Measurements from ENCODE around the gene CEP170B. TPM values are rescaled to one million over a fixed set of nuclear protein-coding genes. Genes with fewer than 3 reads are reported as not detected.

CEP170B gene
- total and polyA plus RNA-seq, 2 donors (not counting 1 experiment from before 2014, with no cell fraction given): 0.16 to 0.59 TPM

DNA sequence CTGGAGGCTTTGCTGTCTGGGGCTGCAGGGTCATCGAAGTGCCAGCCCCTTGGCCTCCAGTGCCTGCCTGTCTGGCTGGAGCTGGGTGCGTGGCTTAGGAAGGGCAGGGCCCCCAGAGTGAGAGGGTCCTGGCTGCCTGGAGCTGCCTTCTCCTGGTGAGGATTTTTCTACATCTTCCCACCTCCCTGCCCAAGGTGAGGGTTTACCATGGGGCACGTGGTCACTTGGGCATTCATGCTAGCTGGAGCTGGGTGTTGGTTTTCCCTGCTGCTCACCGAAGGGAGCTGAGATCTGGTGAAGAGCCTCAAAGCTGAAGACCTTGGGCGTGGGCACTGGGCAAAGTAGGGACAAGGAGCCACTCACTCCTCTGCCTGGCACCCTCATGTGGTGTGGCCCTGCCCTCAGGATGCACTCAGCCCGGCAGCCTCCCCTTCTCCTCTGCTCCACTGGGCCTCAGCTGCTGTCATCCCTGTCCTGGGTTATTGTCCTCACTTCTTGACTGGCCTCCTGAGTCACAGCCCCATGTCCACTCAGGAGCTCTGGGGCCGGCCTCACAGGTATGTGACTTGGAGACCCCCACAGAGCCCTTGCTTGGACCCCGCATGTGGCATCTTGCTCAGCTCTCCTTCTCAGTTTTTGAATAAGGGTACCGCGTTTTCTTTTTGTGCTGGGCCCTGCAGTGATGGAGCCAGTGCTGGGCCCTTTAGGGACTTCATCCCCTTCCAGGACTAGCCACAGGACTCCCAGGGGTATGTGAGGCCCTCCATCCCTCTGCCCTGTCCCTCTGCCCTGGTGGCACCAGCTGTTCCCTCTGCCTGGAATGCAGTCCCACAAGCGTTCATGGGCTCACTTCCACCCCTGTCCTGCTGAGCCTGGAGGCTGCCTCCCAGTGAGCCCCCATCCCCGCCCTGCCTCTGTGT is 1.6 kb downstream of the CEP170B start:
- H3K27me3 ChIP-seq (replicated peaks in 1 of 4; ENCODE audit: control extremely low read depth in 1 of 4, control insufficient read depth in 3 of 4, insufficient read depth in 4 of 4, low read length in 3 of 4): peaks cover 0 to 63% (median 28%) of the 10 kb centered on the region in 4 experiments
- no peaks in the 10 kb centered on the region for H3K9me3 Mint-ChIP-seq (ENCODE audit: insufficient read depth)
- peaks cover 21 to 24% of the 10 kb centered on the region in 2 donors for H3K4me1 ChIP-seq (ENCODE audit: control insufficient read depth in 2 of 2, insufficient read depth in 2 of 2, low read length in 2 of 2)
- H4K20me1 ChIP-seq (ENCODE audit: control insufficient read depth, insufficient read depth, low read length, poor library complexity, severe bottlenecking): no peaks in the 10 kb centered on the region
- H3K36me3 ChIP-seq (replicated peaks in 1 of 2; ENCODE audit: control extremely low read depth in 1 of 2, control insufficient read depth in 1 of 2, extremely low read depth in 1 of 2, insufficient read depth in 2 of 2, low read length in 1 of 2): no peaks in the 10 kb centered on the region
- TF ChIP-seq CTCF (IDR thresholded peaks at IDR 0.05): no peak
- no peak for TF ChIP-seq EZH2 (IDR thresholded peaks at IDR 0.05; ENCODE audit: borderline replicate concordance, insufficient read depth, low read depth, low read length, poor library complexity, severe bottlenecking)
- H3K79me2 ChIP-seq (ENCODE audit: control insufficient read depth, insufficient read depth, low read length): no peaks in the 10 kb centered on the region
- H3K4me3 Mint-ChIP-seq: peak overlapping the region; percentile 75
- H3K27me3 Mint-ChIP-seq: peaks cover 27% of the 10 kb centered on the region
- CTCF ChIA-PET: no interaction called here
- peaks cover 12% of the 10 kb centered on the region for H3K4me1 Mint-ChIP-seq
- 92% methylated on average over 12 of the region's 12 CpGs for WGBS (ENCODE audit: insufficient coverage)
- H3K9ac ChIP-seq (ENCODE audit: low read length): no peak overlapping the region
- H3K4me2 ChIP-seq (replicated peaks; ENCODE audit: low read depth, low read length, poor library complexity, severe bottlenecking): peak overlapping the region; percentile 90
- intact Hi-C loops (cut with micrococcal nuclease): no loop called here
- no peak overlapping the region for H3K27ac ChIP-seq (ENCODE audit: low read length in 2 of 2)
- peaks cover 0 to 27% (median 0%) of the 10 kb centered on the region in 3 donors for H3K9me3 ChIP-seq (ENCODE audit: control extremely low read depth in 1 of 3, control insufficient read depth in 2 of 3, insufficient read depth in 1 of 3, low read length in 2 of 3)
- H3K27ac Mint-ChIP-seq: no peak overlapping the region
- H3K4me3 ChIP-seq (ENCODE audit: control extremely low read depth in 1 of 5, extremely low read depth in 1 of 5, insufficient read depth in 1 of 5, low read depth in 2 of 5, low read length in 4 of 5): no peak overlapping the region
- no peak for DNase-seq
- no peak overlapping the region for H2AFZ ChIP-seq (ENCODE audit: insufficient read depth, low read depth, low read length, poor library complexity, severe bottlenecking)
- POLR2A ChIA-PET: no interaction called here
- ATAC-seq (ENCODE audit: low read depth): no peak
